ENCODE results near the gene TIMELESS.
"Not testable (repeated sequence)": the region's sequence is repeated elsewhere in the genome, so short reads cannot be mapped to it uniquely, and the experiment has no call there.

Gene TIMELESS

DNA sequence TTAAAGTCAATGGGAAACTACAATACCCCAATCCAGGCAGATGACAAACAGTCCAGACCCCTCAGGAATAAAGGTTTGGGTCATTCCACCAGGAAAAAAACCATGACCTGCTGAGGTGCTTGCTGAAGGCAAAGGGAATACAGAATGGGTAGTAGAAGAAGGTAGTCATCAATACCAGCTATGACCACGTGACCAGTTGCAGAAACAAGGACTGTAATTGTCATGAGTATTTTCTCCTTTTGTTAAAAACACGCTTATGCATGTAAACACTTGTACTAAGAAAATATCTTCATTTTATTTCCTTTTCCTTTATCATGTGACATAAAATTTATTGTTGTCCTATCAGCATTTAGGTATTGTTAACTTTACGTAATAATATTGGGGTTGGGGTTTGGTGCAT lies 45.0 kb downstream of the TIMELESS start:
- not testable (repeated sequence) for DNase-seq

DNA sequence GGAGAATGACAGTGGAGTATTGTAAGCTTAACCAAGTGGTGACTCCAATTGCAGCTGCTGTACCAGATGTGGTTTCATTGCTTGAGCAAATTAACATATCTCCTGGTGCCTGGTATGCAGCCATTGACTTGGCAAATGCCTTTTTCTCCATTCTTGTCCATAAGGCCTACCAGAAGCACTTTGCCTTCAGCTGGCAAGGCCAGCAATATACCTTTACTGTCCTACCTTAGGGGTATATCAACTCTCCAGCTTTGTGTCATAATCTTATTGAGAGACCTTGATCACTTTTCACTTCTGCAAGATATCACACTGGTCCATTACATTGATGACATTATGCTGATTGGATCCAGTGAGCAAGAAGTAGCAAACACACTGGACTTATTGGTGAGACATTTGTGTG lies 47.6 kb downstream of the TIMELESS start:
- not testable (repeated sequence) for DNase-seq

- not testable (repeated sequence) for DNase-seq
Observed at GRCh38 chr12:56401125-56401524, 48.1 kb downstream of the TIMELESS start.

- DNase-seq: not testable (repeated sequence)
Observed at GRCh38 chr12:56399466-56399865, 49.8 kb downstream of the TIMELESS start.

DNA sequence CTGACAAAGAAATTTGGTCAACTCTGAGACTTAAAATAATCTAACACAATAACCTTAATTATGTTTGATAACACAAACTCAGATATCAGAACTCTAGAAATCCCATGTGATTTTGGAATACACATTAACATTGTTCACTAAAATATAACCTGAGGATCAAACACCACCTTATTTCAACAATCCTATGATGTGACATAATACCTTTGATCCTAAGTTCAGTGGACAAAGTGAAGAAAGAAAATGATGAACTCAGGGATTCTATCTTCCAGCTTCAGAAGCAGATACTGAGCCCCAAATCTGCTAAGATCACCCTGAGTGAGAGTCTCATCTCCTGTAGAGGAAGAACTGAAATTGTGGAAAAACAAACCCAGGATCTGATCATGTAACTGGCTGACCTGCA lies 50.9 kb downstream of the TIMELESS start:
- no peak for DNase-seq

DNA sequence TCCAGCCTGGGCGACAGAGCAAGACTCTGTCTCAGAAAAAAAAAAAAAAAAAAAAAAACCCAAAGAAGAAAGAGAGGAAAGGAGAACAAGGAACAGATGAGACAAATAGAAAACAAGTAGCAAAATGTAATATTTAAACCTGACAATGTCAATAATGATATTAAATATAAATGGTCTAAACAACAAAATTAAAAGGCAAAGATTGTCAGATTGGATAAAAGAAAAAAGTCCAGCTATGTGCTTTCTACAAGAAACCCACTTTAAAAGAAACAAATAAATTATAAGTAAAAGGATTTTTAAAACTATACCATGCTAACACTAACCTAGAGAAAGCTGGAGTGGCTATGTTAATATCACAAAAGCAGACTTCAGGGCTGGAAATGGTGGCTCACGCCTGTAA lies 56.9 kb downstream of the TIMELESS start:
- no peak for DNase-seq

DNA sequence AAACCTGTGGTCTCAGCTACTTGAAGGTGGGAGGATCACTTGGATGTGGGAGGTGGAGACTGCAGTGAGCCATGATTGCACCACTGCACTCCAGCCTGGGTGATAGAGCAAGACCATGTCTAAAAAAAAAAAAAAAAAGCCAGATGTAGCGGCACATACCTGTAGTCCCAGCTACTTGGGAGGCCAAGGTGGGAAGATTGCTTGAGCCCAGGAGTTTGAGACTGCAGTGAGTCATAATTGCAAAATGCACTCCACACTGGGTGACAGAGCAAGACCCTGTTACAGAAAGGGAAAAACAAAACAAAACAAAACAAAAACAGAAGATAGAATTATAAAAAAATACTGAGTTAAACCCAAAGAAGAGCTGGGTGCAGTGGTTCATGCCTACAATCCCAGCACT lies 57.5 kb downstream of the TIMELESS start:
- DNase-seq: no peak

DNA sequence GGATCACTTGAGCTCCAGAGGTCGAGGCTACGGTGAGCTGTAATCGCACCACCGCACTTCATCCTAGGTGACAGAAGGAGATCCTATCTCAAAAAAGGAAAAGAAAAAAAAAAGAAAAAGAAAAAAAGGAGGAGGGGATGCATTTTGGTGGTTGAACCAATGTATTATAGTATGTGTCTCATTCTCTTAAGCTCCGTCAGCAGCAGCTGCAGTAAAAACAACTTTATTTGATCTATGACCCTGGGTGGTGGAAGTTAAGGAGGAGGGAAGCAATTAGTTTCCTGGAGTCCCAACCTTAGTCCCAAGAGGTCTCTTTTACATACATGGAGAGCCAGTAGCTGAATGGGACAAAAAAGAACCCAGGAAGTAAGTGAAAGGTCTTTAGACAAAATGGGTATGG lies 59.8 kb downstream of the TIMELESS start:
- DNase-seq: no peak

DNA sequence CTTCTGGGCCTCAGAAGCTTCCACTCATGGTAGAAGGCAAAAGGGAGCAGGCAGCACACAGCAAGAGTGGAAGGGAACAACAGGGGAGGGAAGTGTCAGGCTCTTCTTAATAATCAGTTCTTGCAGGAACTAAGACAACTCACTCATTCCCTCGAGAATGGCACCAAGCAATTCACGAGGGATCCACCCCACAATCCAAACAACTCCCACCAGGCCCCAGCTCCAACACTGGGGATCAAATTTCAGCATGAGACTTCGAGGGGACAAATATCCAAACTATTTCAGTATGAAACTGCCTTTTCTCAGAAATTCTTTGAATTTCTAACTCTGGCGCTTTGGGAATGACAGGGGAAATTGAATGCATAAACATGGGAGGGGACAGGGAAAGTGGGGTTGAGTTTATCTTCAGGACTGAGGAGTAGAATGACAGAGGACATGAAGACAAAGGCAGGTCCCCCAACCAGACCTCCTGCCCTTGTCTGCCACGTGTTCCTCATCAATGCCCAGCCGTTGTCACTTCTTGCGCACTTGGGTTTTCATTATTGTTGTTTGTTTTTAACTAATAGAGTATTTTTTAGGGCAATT lies 62.0 kb downstream of the TIMELESS start:
- no peak for DNase-seq

GRCh38 chr12:56385873-56386272 lies 63.4 kb downstream of the TIMELESS start:
- peak; percentile 83 for DNase-seq

GRCh38 chr12:56382611-56383010 lies 66.6 kb downstream of the TIMELESS start:
- DNase-seq: no peak

GRCh38 chr12:56377989-56378316 lies 71.3 kb downstream of the TIMELESS start:
- no peak for DNase-seq

DNA sequence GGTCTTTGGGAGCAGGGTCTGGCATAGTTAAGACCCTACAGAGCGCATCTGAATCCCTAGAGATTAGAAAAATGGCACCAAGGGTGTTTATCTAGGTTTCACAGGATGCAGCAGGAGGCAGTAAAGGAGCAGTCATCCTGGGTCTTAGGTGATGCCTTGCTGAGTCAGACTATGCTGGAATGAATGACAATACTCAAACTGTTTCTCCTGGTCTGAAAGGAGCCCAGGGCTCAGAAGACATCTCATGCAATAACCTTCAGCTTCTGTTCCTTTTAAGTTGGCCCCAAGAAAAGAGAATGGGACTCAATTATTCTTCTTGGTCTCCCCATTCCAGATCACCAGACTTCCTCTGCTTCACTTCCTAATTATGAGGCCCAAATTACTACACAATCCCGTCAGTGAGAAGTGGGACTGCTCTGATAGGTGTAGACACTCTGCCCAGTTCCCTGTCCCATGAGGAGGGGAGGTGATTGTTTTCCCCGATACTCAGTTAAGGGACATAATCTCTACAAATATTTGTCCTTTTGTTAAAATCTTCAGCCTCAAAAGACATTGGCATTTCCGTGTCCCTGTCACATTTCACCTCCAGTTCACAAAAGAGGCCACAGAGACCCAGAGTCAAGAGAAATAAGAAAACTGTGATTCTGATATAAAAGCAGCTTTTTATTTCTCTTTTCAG lies 71.8 kb downstream of the TIMELESS start:
- DNase-seq: peak; percentile 21

GRCh38 chr12:56375598-56376434 lies 73.4 kb downstream of the TIMELESS start:
- no peak for DNase-seq

DNA sequence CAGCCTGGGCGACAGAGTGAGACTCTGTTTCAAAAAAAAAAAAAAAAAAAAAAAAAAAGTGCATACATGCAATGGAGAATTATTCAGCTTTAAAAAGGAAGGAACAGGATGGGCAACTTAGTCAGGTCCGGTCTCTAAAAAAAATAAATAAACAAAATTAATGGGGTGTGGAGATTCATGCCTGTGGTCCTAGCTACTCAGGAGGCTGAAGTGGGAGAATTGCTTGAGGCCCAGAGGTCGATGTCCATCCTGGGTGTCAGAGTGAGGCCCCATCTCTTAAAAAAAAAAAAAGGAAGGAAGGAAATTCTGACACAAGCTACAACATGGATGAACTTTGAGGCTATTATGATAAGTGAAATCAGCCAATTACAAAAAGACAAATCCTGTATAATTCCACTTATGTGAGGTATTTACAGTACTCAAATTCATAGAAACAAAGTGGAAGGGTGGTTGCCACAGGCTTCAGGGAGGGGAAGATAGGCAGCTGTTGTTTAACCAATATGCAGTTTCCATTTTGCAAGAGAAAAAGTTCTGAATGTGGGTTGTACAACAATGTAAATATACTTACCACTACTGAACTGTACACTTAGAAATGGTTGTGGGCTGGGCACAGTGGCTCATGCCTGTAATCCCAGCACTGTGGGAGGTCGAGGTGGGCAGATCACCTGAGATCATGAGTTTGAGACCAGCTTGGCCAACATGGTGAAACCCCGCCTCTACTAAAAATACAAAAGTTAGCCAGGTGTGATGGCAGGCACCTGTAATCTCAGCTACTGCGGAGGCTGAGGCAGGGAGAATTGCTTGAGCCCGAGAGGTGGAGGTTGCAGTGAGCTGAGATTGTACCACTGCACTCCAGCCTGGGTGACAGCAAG lies 74.3 kb downstream of the TIMELESS start:
- no peak for DNase-seq

DNA sequence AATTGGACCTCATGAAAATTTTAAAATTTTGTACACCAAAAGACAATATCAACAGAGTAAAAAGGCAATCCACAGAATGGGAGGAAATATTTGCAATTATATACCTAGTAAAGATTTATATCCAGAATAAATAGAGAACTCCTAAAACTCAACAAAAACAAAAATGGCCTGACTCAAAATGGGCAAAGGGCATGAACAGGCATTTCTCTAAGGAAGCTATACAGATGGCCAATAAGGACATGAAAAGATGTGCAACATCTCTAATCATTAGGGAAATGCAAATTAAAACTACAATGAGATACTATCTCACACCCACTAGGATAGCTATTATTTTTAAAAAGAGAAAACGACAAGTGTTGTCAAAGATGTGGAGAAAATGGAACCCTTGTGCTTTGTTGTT lies 75.7 kb downstream of the TIMELESS start:
- DNase-seq: no peak

- no peak for DNase-seq
Observed at GRCh38 chr12:56366948-56367347, 82.3 kb downstream of the TIMELESS start.
